Mucosa of descending colon (tissue), 3 donors: ENCODE data around the gene ZNF385B. TPM values are rescaled to one million over a fixed set of nuclear protein-coding genes. Genes with fewer than 3 reads are reported as not detected.

ENCODE experiments used
- ATAC-seq: fragments of 200-7000 bp; cut with Tn5 transposase; one replicate; pipeline ENCODE4 v1.9.1; 2020; ENCODE audit warnings: mild to moderate bottlenecking, moderate library complexity
- DNase-seq, 3 donors: peaks; one replicate each; pipeline ENCODE4 v3.0.0-alpha.2; 2020
- H3K36me3 ChIP-seq: fragments of 200-600 bp; one replicate; pipeline ENCODE4 v1.8.0; 2021; ENCODE audit warnings: low read depth, mild to moderate bottlenecking
- H3K4me1 ChIP-seq: fragments of 200-600 bp; one replicate; pipeline ENCODE4 v1.8.0; 2021; ENCODE audit warnings: low read depth, mild to moderate bottlenecking
- H3K4me3 ChIP-seq: fragments of 200-600 bp; one replicate; pipeline ENCODE4 v1.8.0; 2021; ENCODE audit warnings: mild to moderate bottlenecking
- H3K9me3 ChIP-seq: fragments of 200-600 bp; one replicate; pipeline ENCODE4 v1.8.0; 2021; ENCODE audit warnings: mild to moderate bottlenecking
- CTCF ChIP-seq: fragments of 200-600 bp; IDR thresholded peaks from one replicate; pipeline ENCODE4 v1.8.0; 2022; ENCODE audit warnings: antibody characterized with exemption, mild to moderate bottlenecking
- intact Hi-C, 2 donors: fragments of 100-400 bp; cut with DNase I in 1 of 2; cut with micrococcal nuclease in 1 of 2; formaldehyde crosslinking; loops; one replicate each; pipeline versions ENCODE4 v1.11.0 to v1.11.1; 2022; cut with DNase I, micrococcal nuclease
- total RNA-seq, 3 donors: library from RNA; stranded (reverse); fragmentation: NEBNext Ultra II Directional in 2 of 3; extraction: Animal tissue kit (Norgen Biotek cat#: 25700) in 2 of 3; gene quantifications; one replicate each; pipeline versions ENCODE4 v1.2.1 to v1.2.4, GENCODE V29; 2021 to 2023
- donor health status: DM: no; HTN: no; CAD: no; lungs with moderate emphysema.
- donor health status: DM: no; HTN: no; CAD: no.
- donor health status: DM: no; HTN: yes; CAD: no.

The ZNF385B gene
- total RNA-seq, 3 donors from 2014 or later = 1.2 to 2.2 (median 1.6) TPM

DNA sequence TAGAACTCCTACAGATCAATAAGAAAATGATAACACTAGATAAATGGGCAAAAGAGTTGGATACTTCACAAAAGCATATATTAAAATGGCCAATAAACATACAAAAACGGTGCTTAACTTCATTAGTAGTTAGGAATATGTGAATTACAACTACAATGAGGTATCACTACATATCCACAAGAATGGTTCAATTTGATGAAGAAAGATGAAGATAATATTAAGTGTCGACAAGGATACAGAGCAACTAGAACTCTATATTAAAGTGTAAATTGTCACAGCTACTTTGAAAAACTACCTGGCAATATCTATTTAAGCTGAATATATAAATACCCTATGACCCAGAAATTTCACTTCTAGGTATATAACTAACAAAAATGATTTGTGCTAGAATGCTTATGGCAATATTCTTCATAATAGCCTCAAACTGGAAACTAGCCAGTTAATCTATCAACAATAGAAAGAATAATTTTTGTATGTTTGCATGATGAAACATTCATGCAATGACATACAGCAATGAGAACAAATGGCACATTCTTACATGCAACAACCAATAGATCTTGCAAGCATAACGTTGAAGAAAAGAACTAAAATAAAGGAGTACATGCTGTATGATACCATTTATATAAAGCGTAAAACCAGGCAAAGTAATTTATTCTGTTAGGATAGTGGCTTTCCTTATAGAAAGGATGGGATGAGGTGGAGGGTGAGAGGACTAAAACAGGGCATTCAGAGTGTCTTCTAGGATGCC, 306.6 kb downstream of the ZNF385B start:
- no peaks in the 10 kb centered on the region for H3K4me1 ChIP-seq
- no peaks in the 10 kb centered on the region for H3K9me3 ChIP-seq
- TF ChIP-seq CTCF = no peak
- no peaks in the 10 kb centered on the region for H3K36me3 ChIP-seq
- no peak for ATAC-seq
- no peak for DNase-seq
- intact Hi-C loops = no loop called here
- H3K4me3 ChIP-seq = no peak overlapping the region

DNA sequence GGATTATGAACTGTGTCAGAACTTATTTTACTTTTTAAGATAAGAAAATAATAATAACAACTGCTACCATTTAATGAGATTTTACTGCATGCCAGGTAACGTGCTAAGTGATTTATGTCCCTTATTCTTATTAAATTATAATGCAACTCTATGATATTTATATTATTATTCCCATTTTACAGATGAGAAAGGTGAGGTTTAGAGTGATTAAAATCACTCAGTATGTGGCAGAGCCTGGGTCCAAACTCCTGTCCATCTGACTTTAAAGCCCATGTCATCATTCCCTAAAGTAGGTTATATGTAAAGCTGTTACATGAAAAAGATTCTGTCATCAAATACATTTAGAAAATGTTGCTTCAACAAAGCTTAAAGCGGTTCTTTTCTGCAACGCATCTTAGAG, 308.0 kb downstream of the ZNF385B start:
- intact Hi-C loops = no loop called here
- no peak for TF ChIP-seq CTCF
- no peak for DNase-seq

DNA sequence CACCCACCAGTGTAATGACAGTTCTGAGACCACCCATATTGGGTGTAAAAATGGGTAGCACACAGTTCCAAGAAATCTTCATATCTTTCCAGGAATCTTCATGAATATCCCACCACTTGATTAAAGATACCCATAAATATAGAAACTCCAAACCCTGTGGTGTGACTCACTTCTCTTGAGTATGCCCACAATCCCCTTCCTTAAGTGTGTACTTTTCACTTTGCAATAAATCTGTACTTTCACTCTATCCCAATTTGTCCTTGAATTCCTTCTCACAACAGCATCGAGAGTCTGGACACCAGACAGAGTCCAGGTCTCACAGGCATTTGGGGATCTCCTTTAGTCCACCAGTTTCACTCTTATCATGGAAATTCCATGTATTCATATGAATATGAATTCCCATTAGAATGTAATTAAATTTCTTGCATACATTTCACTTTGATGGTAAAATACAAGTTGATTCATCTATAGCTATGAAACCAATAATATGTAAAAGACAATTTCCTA, 309.8 kb downstream of the ZNF385B start:
- no peak for TF ChIP-seq CTCF
- DNase-seq (no peak), ATAC-seq (no peak)
- no peaks in the 10 kb centered on the region for H3K4me1 ChIP-seq
- no peak overlapping the region for H3K4me3 ChIP-seq
- intact Hi-C loops = no loop called here
- H3K9me3 ChIP-seq = no peaks in the 10 kb centered on the region
- no peaks in the 10 kb centered on the region for H3K36me3 ChIP-seq

More for the DNA sequence above, 308.0 kb downstream of the ZNF385B start:
- ATAC-seq = no peak
- Histone ChIP-seq H3K36me3 (no peaks in the 10 kb centered on the region), H3K4me1 (no peaks in the 10 kb centered on the region), H3K4me3 (no peak overlapping the region), H3K9me3 (no peaks in the 10 kb centered on the region)

GRCh38 chr2:179550849-179551248, 310.6 kb downstream of the ZNF385B start:
- H3K4me1 ChIP-seq = no peaks in the 10 kb centered on the region
- no peak for ATAC-seq
- intact Hi-C loops = no loop called here
- no peak for DNase-seq
- H3K4me3 ChIP-seq = no peak overlapping the region
- H3K9me3 ChIP-seq = no peaks in the 10 kb centered on the region
- no peaks in the 10 kb centered on the region for H3K36me3 ChIP-seq
- no peak for TF ChIP-seq CTCF

DNA sequence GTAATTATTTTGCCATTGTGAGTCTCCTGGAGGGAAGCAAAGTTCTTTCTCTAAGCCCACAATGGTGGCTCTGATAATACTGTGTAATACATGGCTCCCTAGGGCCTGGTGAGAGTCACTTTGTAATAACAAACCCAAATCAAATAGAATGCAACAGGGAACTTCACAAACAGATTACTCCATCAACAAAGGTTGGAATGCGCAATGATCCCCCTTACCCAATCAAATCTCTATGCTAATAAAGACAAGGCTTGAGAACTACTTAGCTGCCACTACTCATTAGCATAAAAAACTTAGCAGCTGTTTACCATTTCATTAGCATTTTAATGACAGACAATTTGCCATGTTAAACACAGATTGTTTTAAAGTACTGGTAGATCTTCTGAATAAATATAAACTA, 311.2 kb downstream of the ZNF385B start:
- Histone ChIP-seq H3K9me3 (no peaks in the 10 kb centered on the region), H3K36me3 (no peaks in the 10 kb centered on the region), H3K4me1 (no peaks in the 10 kb centered on the region), H3K4me3 (no peak overlapping the region)
- no peak for ATAC-seq
- DNase-seq = no peak
- intact Hi-C loops = no loop called here
- no peak for TF ChIP-seq CTCF
